Measurements from ENCODE around the gene TMEM106B. TPM values are rescaled to one million over a fixed set of nuclear protein-coding genes. Genes with fewer than 3 reads are reported as not detected.

Gene TMEM106B
- total RNA-seq, 4 donors from 2014 or later, result 24.3 to 102 (median 80.8) TPM

DNA sequence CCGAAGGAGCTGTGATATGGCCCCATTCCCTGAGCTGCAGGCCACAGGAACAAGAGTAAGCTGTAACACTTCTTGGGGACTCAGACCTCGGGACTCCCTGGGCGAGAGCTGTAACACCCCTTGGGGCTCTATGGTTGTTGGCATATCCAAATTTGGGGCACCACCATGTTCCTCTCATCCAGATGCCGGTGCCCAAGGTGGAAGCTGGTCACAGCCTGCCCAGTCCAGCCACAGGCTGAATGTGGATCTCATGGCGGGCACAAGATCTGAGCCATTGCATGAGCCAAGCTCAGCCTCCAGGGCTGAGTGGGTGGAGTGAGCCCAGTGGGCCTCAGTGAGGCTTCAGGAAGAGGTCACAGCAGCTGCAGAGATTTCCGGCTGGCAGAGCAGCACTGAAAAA, 78.9 kb downstream of the TMEM106B start:
- no peak overlapping the region for H3K27ac ChIP-seq
- no peak overlapping the region for H3K4me3 ChIP-seq
- intact Hi-C loops (cut with DNase I; ENCODE audit: low total_unique reads), result no loop called here
- no peaks in the 10 kb centered on the region for H3K27me3 ChIP-seq
- H3K9me3 ChIP-seq, result peaks cover 0 to 4% of the 10 kb centered on the region in 2 donors
- 0 to 74% methylated on average over 1 to 6 of the region's 6 CpGs for WGBS, 2 donors (ENCODE audit: low coverage in 1 of 2)
- DNase-seq, result no peak
- in situ Hi-C loops (cut with MboI; ENCODE audit: low pct_ligation_motif_present in 1 of 4, low pct_unique_long_range_greater_than_20kb in 1 of 4, low sequenced_read_pairs in 3 of 4), result no loop called here
- H3K4me1 ChIP-seq, result no peaks in the 10 kb centered on the region
- TF ChIP-seq EP300 (IDR thresholded peaks at IDR 0.05; ENCODE audit: low read depth), result no peak
- TF ChIP-seq POLR2A (IDR thresholded peaks at IDR 0.05), result no peak
- TF ChIP-seq POLR2AphosphoS5 (IDR thresholded peaks at IDR 0.05), result no peak
- TF ChIP-seq, protein P1, sequence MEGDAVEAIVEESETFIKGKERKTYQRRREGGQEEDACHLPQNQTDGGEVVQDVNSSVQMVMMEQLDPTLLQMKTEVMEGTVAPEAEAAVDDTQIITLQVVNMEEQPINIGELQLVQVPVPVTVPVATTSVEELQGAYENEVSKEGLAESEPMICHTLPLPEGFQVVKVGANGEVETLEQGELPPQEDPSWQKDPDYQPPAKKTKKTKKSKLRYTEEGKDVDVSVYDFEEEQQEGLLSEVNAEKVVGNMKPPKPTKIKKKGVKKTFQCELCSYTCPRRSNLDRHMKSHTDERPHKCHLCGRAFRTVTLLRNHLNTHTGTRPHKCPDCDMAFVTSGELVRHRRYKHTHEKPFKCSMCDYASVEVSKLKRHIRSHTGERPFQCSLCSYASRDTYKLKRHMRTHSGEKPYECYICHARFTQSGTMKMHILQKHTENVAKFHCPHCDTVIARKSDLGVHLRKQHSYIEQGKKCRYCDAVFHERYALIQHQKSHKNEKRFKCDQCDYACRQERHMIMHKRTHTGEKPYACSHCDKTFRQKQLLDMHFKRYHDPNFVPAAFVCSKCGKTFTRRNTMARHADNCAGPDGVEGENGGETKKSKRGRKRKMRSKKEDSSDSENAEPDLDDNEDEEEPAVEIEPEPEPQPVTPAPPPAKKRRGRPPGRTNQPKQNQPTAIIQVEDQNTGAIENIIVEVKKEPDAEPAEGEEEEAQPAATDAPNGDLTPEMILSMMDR (IDR thresholded peaks at IDR 0.05), result no peak
- H3K36me3 ChIP-seq, result no peaks in the 10 kb centered on the region

DNA sequence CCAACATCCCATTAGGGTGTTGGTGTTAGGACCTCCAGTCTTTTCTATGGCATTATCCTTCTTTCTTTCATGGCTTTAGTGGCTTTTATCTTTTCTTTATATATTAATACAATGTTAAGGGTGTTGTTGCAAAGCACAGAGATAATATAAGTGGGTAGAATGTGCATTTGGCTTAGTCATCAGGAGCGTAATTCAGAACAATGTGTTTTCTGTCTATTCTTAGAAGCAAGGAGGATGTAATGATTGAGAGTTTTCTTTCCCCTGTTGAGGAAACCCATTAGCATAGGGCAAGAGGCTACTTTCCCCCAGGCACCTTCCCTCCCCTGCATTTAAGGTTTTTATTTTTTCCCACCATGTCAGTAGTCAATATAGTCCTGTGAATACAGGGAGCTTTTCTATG, 79.7 kb downstream of the TMEM106B start:
- in situ Hi-C loops (cut with MboI; ENCODE audit: low pct_ligation_motif_present in 1 of 4, low pct_unique_long_range_greater_than_20kb in 1 of 4, low sequenced_read_pairs in 3 of 4) (no loop called here), intact Hi-C loops (cut with DNase I; ENCODE audit: low total_unique reads) (no loop called here)
- DNase-seq, result no peak
- H3K36me3 ChIP-seq, result no peaks in the 10 kb centered on the region
- H3K4me1 ChIP-seq, result no peaks in the 10 kb centered on the region
- no peak overlapping the region for H3K27ac ChIP-seq
- TF ChIP-seq POLR2AphosphoS5 (IDR thresholded peaks at IDR 0.05) (no peak), POLR2A (IDR thresholded peaks at IDR 0.05) (no peak), EP300 (IDR thresholded peaks at IDR 0.05; ENCODE audit: low read depth) (no peak)
- TF ChIP-seq, protein P1 (IDR thresholded peaks at IDR 0.05), result no peak
- peaks cover 0 to 4% of the 10 kb centered on the region in 2 donors for H3K9me3 ChIP-seq
- 77 to 89% methylated on average over 1 of the region's 1 CpG for WGBS, 2 donors (ENCODE audit: low coverage in 1 of 2)
- H3K27me3 ChIP-seq, result no peaks in the 10 kb centered on the region
- H3K4me3 ChIP-seq, result no peak overlapping the region

DNA sequence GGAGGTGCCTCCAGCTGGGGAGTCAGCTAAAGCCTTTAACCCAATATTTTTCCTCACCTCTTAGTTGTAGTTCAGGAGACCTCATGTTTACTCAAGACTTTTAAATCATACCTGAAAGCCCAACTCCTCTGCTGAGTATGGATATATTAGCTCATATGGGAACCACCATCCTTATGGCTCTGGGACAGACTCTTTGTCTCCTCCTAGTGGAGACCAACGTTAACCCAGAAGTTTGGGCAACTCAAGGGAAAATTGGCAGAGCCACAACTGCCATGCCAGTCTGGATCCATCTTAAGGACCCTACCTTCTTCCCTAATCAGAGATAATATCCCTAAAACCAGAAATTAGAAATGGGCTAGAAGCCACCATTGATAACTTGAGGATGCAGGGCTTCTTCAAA, 80.8 kb downstream of the TMEM106B start:
- intact Hi-C loops (cut with DNase I; ENCODE audit: low total_unique reads) (no loop called here), in situ Hi-C loops (cut with MboI; ENCODE audit: low pct_ligation_motif_present in 1 of 4, low pct_unique_long_range_greater_than_20kb in 1 of 4, low sequenced_read_pairs in 3 of 4) (no loop called here)
- Histone ChIP-seq H3K27ac (no peak overlapping the region), H3K36me3 (no peaks in the 10 kb centered on the region), H3K4me1 (no peaks in the 10 kb centered on the region), H3K27me3 (no peaks in the 10 kb centered on the region), H3K4me3 (no peak overlapping the region), H3K9me3 (peaks cover 0 to 4% of the 10 kb centered on the region in 2 donors)
- no peak for DNase-seq
- WGBS, 2 donors (ENCODE audit: low coverage in 1 of 2), result 36% methylated on average over 1 of the region's 1 CpG; no CpG with 5 or more reads in 1 of the 2 donors
- TF ChIP-seq, protein P1 (IDR thresholded peaks at IDR 0.05), result peak in 1 of 5 experiments; percentile 13
- no peak for TF ChIP-seq POLR2AphosphoS5 (IDR thresholded peaks at IDR 0.05)

Other genes starting within 250 kb of the TMEM106B start
- 1 to 10 TPM in 2 of 4 donors, under 1 TPM in 1, not detected in 1; 0.20 to 6.4 (median 2.0) TPM for gene VWDE, start 192.6 kb downstream of the TMEM106B start, total RNA-seq